Erythroblast (primary cell): Measurements from ENCODE around the gene ADGRV1.

ENCODE experiments used
- DNase-seq, 2 experiments: peaks; one replicate each; lab custom pipeline; 2025; lab: John Stamatoyannopoulos, UW
- GATA1 ChIP-seq: IDR thresholded peaks from 2 replicates; pipeline ENCODE4 v1.6.1; 2011; ENCODE audit warnings: low read depth, mild to moderate bottlenecking, control low read depth, low read length, moderate library complexity
- POLR2A ChIP-seq: IDR thresholded peaks from 2 replicates; pipeline ENCODE4 v1.6.1; 2011; ENCODE audit warnings: mild to moderate bottlenecking, low read length

The ADGRV1 gene

DNA sequence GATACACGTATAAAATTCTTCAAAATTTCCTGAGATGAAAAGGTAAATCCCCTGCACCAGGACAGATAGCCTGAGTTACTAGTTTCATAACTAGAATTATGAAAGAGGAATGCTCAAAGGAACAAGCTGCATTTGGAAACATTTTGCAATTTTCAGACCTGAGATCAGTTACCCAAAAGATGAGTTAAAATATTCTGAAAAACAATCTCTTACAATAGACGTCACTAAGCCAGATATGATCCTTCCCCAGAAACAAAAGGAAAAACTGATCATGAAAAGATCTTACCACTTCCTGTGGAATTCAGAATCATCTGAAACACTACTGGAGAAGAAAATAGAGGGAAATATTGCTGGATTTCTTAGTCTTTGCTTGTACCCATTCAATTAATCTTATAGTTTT lies 619.9 kb downstream of the ADGRV1 start:
- DNase-seq = no peak
- TF ChIP-seq POLR2A = no peak
- no peak for TF ChIP-seq GATA1

DNA sequence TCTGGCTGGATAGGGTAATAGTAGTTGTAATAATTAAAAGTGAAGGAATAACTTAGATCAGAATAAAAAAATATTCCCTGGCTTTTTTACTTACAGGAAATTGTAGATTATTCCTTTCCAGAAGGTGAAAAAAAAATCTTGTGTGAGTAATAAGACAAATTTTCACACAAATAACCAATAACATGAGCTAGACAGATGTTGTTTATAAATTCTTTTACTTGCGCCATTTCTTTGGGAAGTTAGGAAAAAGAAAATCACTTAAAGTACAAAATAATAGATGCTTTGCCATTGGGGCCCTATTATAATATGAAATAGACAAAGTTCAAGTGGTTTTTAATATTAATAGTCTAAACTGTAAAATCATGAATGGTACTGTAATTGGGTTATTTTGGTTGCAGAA lies 620.4 kb downstream of the ADGRV1 start:
- DNase-seq = no peak
- TF ChIP-seq POLR2A (no peak), GATA1 (no peak)

DNA sequence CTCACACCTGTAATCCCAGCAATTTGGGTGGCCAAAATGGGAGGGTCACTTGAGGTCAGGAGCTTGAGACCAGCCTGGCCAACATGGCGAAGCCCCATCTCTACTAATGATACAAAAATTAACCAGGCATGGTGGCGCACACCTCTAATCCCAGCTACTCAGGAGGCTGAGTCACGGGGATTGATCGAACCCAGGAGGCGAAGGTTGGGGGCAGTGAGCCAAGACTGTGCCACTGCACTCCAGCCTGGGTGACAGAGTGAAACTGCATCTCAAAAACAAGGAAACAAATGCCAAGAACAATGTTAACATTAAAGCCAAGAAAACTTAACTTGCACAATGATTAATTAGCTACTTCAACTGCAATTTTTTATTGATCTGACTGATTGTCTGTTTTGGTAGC lies 621.9 kb downstream of the ADGRV1 start:
- TF ChIP-seq POLR2A (no peak), GATA1 (no peak)
- DNase-seq = no peak

DNA sequence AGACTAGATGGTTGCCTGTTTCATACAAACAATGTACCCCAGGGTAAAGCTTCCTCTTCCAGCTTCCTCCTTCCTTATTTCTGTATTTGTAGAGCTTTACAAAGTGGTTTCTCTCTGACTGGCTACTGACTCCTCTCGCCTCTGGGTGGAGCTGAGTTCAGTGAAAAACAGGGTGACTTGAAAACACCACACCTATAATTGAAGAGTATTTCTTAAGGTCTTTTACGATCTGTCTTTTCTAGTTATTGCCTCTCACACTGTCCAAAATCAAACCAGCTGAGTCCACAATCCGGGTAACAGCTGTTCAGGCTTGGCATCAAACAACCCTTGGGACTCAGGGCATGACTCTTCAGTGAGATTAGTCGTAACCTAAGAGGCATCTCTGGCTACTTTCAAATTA lies 624.2 kb downstream of the ADGRV1 start:
- DNase-seq = peak in 1 of 2 experiments; percentile 9

DNA sequence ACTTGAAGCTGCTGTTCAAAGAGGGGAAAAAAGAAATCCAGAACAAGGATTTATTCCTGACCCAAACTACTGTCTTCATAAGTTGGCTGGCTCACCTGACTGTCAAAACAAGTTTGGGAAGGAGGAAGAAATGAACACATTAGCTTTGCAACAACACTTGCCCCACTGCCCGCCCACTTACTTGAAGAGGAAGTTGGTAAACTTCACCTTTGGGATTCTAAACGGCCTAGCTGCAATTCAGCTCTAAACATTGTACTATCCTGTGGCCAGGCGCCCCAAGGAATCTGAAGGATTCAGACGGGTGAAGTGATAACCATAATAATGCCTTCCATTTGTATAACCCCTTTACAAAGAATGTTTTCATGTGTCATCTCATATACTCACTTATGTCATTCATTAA lies 625.1 kb downstream of the ADGRV1 start:
- DNase-seq = no peak
- TF ChIP-seq GATA1 (no peak), POLR2A (no peak)

More for the DNA sequence above, 624.2 kb downstream of the ADGRV1 start:
- TF ChIP-seq POLR2A (no peak), GATA1 (no peak)

DNA sequence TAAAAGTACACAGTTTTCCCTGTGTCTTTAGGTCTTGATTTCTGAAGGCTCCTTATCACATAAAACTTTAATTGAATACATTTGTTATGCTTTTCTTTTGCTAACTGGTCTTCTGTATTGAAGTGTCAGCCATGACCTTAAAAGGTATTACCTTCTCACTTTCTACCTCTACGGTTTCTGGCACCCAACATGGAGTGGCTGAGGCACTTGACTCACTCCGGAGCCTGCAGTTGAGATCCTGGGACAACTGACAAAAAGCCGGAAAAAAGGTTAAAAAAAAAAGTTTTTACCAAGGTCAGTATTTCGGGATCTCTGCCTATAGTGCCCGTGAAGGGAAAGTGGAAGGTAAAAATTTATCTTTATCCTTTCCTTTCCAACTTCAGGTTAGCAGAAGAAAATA lies 627.5 kb downstream of the ADGRV1 start:
- no peak for DNase-seq
- TF ChIP-seq POLR2A (no peak), GATA1 (no peak)

DNA sequence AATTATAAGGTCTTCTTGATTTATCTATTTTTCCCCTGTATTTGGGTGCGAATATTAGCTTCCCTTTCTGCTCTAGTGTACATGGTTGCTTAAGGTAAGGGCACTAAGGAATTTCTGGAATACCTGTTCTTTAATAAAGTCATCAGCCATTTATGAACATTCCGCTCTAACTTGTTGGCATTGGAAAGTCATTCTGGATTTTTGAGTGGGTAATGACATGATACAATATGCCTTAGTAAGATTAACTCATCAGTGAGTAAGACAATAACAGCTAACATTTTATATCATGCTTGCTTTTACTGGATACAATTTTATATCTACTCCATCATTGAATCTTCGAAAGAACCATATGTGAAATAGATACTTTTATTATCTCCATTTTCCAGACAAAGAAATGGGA lies 628.4 kb downstream of the ADGRV1 start:
- no peak for TF ChIP-seq GATA1
- no peak for TF ChIP-seq POLR2A
- DNase-seq = no peak

DNA sequence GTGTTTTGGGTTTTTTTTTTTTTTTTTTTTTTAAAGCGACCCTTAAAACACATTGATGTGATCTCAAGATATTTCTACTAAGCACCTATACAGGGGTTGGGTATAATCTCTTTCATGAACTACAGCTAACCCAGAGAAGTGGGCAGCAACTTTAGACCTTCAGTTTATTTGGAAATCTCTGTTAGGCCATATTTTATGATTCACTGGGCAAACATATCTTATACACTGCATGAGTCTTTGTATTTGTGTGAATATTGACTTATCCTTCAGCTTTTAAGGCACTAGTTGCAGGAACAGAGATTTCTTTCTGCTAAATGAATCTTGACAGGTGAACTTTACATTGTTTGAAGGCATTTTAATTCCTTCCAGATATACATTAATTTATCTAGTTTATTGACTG lies 630.2 kb downstream of the ADGRV1 start:
- no peak for TF ChIP-seq GATA1
- no peak for TF ChIP-seq POLR2A
- no peak for DNase-seq

DNA sequence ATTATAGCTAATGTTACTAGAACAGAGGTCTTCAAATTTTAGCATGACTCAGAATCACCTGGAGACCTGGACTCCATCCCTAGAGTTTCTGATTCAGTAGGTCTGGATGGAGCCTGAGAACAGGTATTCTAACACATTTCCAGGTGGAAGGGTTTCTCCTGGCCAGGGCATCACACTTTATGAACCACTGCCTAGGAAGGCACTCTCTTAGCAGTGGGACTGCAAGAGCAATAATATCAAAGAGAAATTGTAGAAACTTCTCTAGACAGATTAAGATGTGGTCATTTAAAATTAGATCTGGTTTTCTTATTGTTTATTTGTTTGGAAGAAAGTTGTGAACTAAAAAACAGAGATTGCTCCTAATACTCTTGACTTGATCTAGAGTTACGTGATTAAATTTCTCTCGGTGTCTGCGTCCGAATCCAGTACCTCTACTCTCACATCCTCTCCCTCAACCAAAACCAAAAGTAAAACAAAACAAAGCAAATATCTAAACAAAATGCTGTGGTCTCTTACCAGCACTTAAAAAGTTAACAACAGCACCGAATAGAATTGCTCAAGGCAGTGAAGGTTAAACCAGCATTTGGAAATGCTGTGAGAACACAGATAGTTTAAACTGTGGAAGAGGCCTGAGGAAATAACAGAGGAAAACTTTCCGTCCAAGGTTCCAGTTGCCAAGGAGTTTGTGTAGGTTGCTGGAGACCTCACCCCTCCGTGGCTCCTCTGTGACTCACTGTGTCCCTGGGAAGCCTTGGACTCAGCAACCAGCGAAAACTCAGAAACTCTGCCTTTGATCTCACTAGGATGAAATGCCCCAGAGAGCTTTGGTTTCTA lies 631.1 kb downstream of the ADGRV1 start:
- no peak for TF ChIP-seq POLR2A
- no peak for TF ChIP-seq GATA1
- DNase-seq = no peak

DNA sequence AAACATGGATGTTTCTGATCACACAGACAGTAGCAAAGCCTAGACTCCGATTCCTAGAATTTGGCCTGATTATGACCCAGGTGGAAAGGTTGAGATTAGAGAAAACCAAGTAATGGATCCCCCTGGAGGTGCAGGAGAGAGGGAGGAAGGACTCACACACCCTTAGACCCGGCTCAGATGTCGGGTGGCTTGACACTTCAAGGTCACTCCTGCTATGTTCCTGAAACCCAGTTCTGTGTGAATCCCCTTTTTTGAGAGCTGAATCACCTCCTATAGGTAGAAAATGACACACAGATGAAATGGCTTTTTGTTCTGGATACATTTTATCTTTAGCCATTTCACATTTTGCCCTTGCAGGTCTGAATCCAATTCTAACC lies 631.7 kb downstream of the ADGRV1 start:
- DNase-seq = no peak
- TF ChIP-seq POLR2A (no peak), GATA1 (no peak)

DNA sequence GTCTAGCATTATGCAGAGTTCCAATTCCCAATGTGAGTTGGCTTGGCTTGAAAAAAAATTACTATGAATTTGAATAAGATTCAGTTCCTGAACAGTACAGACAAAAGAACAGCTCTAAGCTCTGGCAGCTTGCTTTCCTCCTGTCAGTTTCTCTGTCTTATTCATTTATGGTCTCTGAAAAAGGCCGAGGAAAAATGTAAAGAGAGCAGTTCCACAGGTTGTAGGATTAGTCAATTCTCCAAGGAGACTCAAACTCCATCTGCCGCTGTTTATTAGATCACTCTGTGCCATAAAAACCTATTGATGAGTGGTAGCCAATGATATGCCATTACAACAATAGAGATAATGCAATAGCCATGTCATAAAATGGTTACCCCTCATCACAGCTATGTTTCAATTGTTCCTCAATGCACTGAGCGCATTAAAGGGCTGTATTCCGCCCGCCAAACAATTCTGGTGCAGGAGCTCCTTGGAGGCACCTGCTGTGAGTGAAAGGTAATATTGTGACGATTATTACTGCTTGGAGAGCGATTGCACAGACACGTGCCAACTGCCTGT lies 636.3 kb downstream of the ADGRV1 start:
- no peak for DNase-seq
- no peak for TF ChIP-seq GATA1

DNA sequence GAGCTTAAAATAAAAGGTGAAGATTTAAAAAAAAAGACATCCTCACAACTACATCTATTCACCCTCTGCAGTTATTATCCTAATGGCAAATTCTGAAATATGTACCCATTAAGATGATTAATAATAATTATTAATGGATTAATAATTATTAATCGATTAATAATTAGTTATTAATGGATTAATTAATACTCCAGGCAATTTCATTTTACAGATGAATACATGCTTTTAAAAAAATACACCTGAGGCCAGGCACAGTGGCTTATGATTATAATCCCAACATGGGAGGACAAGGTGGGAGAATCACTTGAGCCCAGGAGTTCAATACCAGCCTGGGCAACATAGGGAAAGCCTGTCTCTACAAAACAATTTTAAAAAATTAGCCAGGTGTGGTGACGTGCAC lies 642.1 kb downstream of the ADGRV1 start:
- no peak for DNase-seq
- TF ChIP-seq GATA1 = no peak
- no peak for TF ChIP-seq POLR2A

DNA sequence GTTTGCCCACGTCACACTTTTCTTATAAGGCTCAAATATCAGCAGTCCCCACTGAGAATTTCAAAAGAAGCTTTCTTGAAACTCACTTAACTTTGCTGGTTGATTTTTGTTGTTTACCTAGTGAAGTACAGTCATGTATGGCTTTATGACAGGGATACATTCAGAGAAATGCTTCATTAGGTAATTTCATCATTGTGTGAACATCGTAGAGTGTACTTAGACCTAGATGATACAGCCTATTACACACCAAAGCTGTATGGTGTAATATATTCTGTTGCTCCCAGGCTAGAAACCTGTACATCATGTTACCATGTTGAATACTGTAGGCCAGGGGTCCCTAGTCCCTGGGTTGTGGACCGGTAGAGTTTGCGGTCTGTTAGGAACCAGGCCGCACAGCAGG lies 647.5 kb downstream of the ADGRV1 start:
- DNase-seq = no peak
- no peak for TF ChIP-seq GATA1
- no peak for TF ChIP-seq POLR2A

DNA sequence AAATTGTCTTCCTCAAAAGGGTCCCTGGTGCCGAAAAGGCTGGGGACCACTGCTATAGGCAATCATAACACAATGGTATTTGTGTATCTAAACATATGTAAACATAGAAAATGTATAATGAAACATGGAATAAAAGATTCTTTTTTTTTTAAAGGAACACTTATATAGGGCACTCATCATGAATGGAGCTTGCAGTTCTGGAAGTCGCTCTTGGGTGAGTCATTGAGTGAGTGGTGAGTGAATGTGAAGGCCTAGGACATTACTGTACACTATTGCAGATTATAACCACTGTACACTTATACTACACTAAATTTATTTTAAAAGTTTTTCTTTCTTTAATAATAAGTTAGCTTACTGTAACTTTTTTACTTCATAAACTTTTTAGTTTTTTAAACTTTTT lies 648.1 kb downstream of the ADGRV1 start:
- TF ChIP-seq POLR2A (no peak), GATA1 (no peak)
- no peak for DNase-seq

DNA sequence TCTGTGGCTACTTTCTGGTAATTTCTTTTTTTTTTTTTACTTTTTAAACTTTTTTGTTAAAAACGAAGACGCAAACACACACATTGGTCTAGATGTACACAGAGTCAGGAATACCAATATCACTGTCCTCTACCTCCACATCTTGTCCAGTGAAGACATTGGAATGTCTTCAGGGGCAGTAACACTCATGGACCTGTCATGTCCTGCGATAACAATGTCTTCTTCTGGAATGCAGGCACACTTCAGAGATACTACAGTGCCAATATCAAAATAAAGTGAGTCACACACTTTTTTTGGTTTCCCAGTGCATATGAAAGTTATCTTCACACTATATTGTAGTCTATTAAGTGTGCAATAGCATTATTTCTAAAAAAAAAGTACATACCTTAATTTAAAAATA lies 648.7 kb downstream of the ADGRV1 start:
- DNase-seq = no peak

More for the DNA sequence above, 648.7 kb downstream of the ADGRV1 start:
- TF ChIP-seq GATA1 (no peak), POLR2A (no peak)
